ENCODE results near the gene COLEC11.

GRCh38 chr2:3677436-3677835 lies 82.5 kb downstream of the COLEC11 start:
- TF ChIP-seq ZFP1 (CRISPR knock-in tag; IDR thresholded peaks at IDR 0.05), result no peak
- no peak for TF ChIP-seq ZNF747 (CRISPR knock-in tag; IDR thresholded peaks at IDR 0.05; ENCODE audit: borderline replicate concordance)
- TF ChIP-seq ZNF292 (CRISPR knock-in tag; IDR thresholded peaks at IDR 0.05; ENCODE audit: borderline replicate concordance, low read depth), result no peak
- TF ChIP-seq POLR2A (IDR thresholded peaks at IDR 0.05; ENCODE audit: insufficient read depth in 1 of 2, low read depth in 2 of 2, low read length in 2 of 2), result no peak
- no peak for TF ChIP-seq HES4 (CRISPR knock-in tag; IDR thresholded peaks at IDR 0.05; ENCODE audit: borderline replicate concordance)
- TF ChIP-seq CTCF (CRISPR knock-in tag; IDR thresholded peaks at IDR 0.05), result no peak
- TF ChIP-seq SP1 (IDR thresholded peaks at IDR 0.05), result no peak
- no peak for TF ChIP-seq SP1 (CRISPR knock-in tag; IDR thresholded peaks at IDR 0.05)
- TF ChIP-seq ZNF670 (CRISPR knock-in tag; IDR thresholded peaks at IDR 0.05; ENCODE audit: borderline replicate concordance), result no peak
